ENCODE results near the gene FRAS1. TPM values are rescaled to one million over a fixed set of nuclear protein-coding genes. Genes with fewer than 3 reads are reported as not detected.

The FRAS1 gene
- total and polyA plus RNA-seq, 9 of the 15 experiments (the other 6 are each of a cell fraction or from before 2014, with no cell fraction given): under 0.01 to 0.11 (median 0.04) TPM; not detected in 2

GRCh38 chr4:78357122-78357521, 300.0 kb downstream of the FRAS1 start (continued):
- TF ChIP-seq ELK1 (CRISPR knock-in tag; IDR thresholded peaks at IDR 0.05) (no peak), MAFF (IDR thresholded peaks at IDR 0.05; ENCODE audit: low read length) (no peak), ZNF263 (CRISPR knock-in tag; IDR thresholded peaks at IDR 0.05; ENCODE audit: borderline replicate concordance) (no peak), ZBTB2 (IDR thresholded peaks at IDR 0.05) (no peak), JUND (IDR thresholded peaks at IDR 0.05; ENCODE audit: borderline replicate concordance, low read depth, low read length) (no peak), JUND (tag; IDR thresholded peaks at IDR 0.05; ENCODE audit: borderline replicate concordance, low read depth, low read length) (no peak), MYBL2 (IDR thresholded peaks at IDR 0.05; ENCODE audit: low read depth) (no peak), MYBL2 (CRISPR knock-in tag; IDR thresholded peaks at IDR 0.05; ENCODE audit: borderline replicate concordance) (no peak), GATAD2B (IDR thresholded peaks at IDR 0.05; ENCODE audit: borderline replicate concordance) (no peak), PHB2 (IDR thresholded peaks at IDR 0.05; ENCODE audit: low read depth) (no peak), BHLHE40 (IDR thresholded peaks at IDR 0.05; ENCODE audit: low read length) (no peak), ZBTB9 (CRISPR knock-in tag; IDR thresholded peaks at IDR 0.05) (no peak), HMGXB4 (CRISPR knock-in tag; IDR thresholded peaks at IDR 0.05) (no peak), NR2F6 (CRISPR knock-in tag; IDR thresholded peaks at IDR 0.05) (no peak), E4F1 (CRISPR knock-in tag; IDR thresholded peaks at IDR 0.05; ENCODE audit: borderline replicate concordance) (no peak), HLTF (IDR thresholded peaks at IDR 0.05) (no peak), ZMIZ1 (IDR thresholded peaks at IDR 0.05; ENCODE audit: low read depth in 2 of 2, low read length in 2 of 2) (no peak), ERF (CRISPR knock-in tag; IDR thresholded peaks at IDR 0.05) (no peak)
